ENCODE results near the gene OR13C2.
"Not testable (repeated sequence)": the region's sequence is repeated elsewhere in the genome, so short reads cannot be mapped to it uniquely, and the experiment has no call there.

Gene OR13C2

GRCh38 chr9:104604801-104605200, 626 bp downstream of the OR13C2 start:
- Histone ChIP-seq H3K36me3 (ENCODE audit: insufficient read depth, low read length) (no peaks in the 10 kb centered on the region), H3K27me3 (ENCODE audit: insufficient read depth, low read length, poor library complexity) (no peaks in the 10 kb centered on the region), H3K27ac (ENCODE audit: low read length) (no peak overlapping the region), H4K20me1 (ENCODE audit: insufficient read depth, low read length) (no peaks in the 10 kb centered on the region), H3K4me2 (ENCODE audit: insufficient read depth, low read length) (no peak overlapping the region), H3K9me3 (ENCODE audit: insufficient read depth, low read length, severe bottlenecking) (no peaks in the 10 kb centered on the region), H3K4me3 (ENCODE audit: low read depth in 1 of 2, low read length in 2 of 2) (no peak overlapping the region), H3K4me1 (ENCODE audit: insufficient read depth, low read length) (no peaks in the 10 kb centered on the region), H3K79me2 (ENCODE audit: insufficient read depth, low read length) (no peaks in the 10 kb centered on the region), H3K9ac (ENCODE audit: low read depth, low read length) (no peak overlapping the region), H2AFZ (ENCODE audit: low read depth, low read length) (no peak overlapping the region)
- ATAC-seq (ENCODE audit: insufficient read depth, low read depth) = no peak
- no peak for DNase-seq
- TF ChIP-seq CTCF (IDR thresholded peaks at IDR 0.05; ENCODE audit: borderline replicate concordance, extremely low read depth, low read length, poor library complexity, severe bottlenecking) (no peak), EZH2 (IDR thresholded peaks at IDR 0.05; ENCODE audit: borderline replicate concordance, low read depth, low read length, severe bottlenecking) (no peak)

- H3K79me2 ChIP-seq (ENCODE audit: insufficient read depth, low read length); H3K4me2 ChIP-seq (ENCODE audit: insufficient read depth, low read length); H3K4me3 ChIP-seq (ENCODE audit: low read depth in 1 of 2, low read length in 2 of 2); H3K9me3 ChIP-seq (ENCODE audit: insufficient read depth, low read length, severe bottlenecking); DNase-seq; H4K20me1 ChIP-seq (ENCODE audit: insufficient read depth, low read length); H2AFZ ChIP-seq (ENCODE audit: low read depth, low read length); H3K27ac ChIP-seq (ENCODE audit: low read length); H3K9ac ChIP-seq (ENCODE audit: low read depth, low read length); H3K4me1 ChIP-seq (ENCODE audit: insufficient read depth, low read length); ATAC-seq (ENCODE audit: insufficient read depth, low read depth); H3K27me3 ChIP-seq (ENCODE audit: insufficient read depth, low read length, poor library complexity); H3K36me3 ChIP-seq (ENCODE audit: insufficient read depth, low read length): not testable (repeated sequence)
Observed at GRCh38 chr9:104599313-104599712, 6.1 kb downstream of the OR13C2 start, which contains the start of gene OR13C5. TSS of gene OR13C5 (minus strand) at chr9:104599413. CDS start at chr9:104599413, 0 bp downstream.

GRCh38 chr9:104598749-104599148, 6.7 kb downstream of the OR13C2 start:
- not testable (repeated sequence) for ATAC-seq (ENCODE audit: insufficient read depth, low read depth); H3K9ac ChIP-seq (ENCODE audit: low read depth, low read length); H2AFZ ChIP-seq (ENCODE audit: low read depth, low read length); H3K79me2 ChIP-seq (ENCODE audit: insufficient read depth, low read length); H4K20me1 ChIP-seq (ENCODE audit: insufficient read depth, low read length); H3K4me1 ChIP-seq (ENCODE audit: insufficient read depth, low read length); H3K9me3 ChIP-seq (ENCODE audit: insufficient read depth, low read length, severe bottlenecking); H3K4me3 ChIP-seq (ENCODE audit: low read depth in 1 of 2, low read length in 2 of 2); H3K4me2 ChIP-seq (ENCODE audit: insufficient read depth, low read length); H3K36me3 ChIP-seq (ENCODE audit: insufficient read depth, low read length); H3K27me3 ChIP-seq (ENCODE audit: insufficient read depth, low read length, poor library complexity); DNase-seq; H3K27ac ChIP-seq (ENCODE audit: low read length)

- no peaks in the 10 kb centered on the region for H3K4me1 ChIP-seq (ENCODE audit: insufficient read depth, low read length)
- ATAC-seq (ENCODE audit: insufficient read depth, low read depth) (no peak), DNase-seq (no peak)
- no peaks in the 10 kb centered on the region for H3K27me3 ChIP-seq (ENCODE audit: insufficient read depth, low read length, poor library complexity)
- no peak overlapping the region for H3K4me2 ChIP-seq (ENCODE audit: insufficient read depth, low read length)
- no peak overlapping the region for H3K4me3 ChIP-seq (ENCODE audit: low read depth in 1 of 2, low read length in 2 of 2)
- H3K9ac ChIP-seq (ENCODE audit: low read depth, low read length) = no peak overlapping the region
- H3K36me3 ChIP-seq (ENCODE audit: insufficient read depth, low read length) = no peaks in the 10 kb centered on the region
- no peak overlapping the region for H3K27ac ChIP-seq (ENCODE audit: low read length)
- no peak overlapping the region for H2AFZ ChIP-seq (ENCODE audit: low read depth, low read length)
- no peaks in the 10 kb centered on the region for H3K9me3 ChIP-seq (ENCODE audit: insufficient read depth, low read length, severe bottlenecking)
- H4K20me1 ChIP-seq (ENCODE audit: insufficient read depth, low read length) = no peaks in the 10 kb centered on the region
- TF ChIP-seq CTCF (IDR thresholded peaks at IDR 0.05; ENCODE audit: borderline replicate concordance, extremely low read depth, low read length, poor library complexity, severe bottlenecking) (no peak), EZH2 (IDR thresholded peaks at IDR 0.05; ENCODE audit: borderline replicate concordance, low read depth, low read length, severe bottlenecking) (no peak)
- no peaks in the 10 kb centered on the region for H3K79me2 ChIP-seq (ENCODE audit: insufficient read depth, low read length)
Observed at GRCh38 chr9:104589626-104590025, 15.8 kb downstream of the OR13C2 start.

Measured in DND-41 (cell line).